HCT116 (cell line): ENCODE measurements around the gene SALL3. TPM values are rescaled to one million over a fixed set of nuclear protein-coding genes. Genes with fewer than 3 reads are reported as not detected.

ENCODE experiments used
- ATAC-seq: fragments of 200-7000 bp; cut with Tn5 transposase; 2 replicates; pipeline ENCODE4 v1.9.1; 2020; ENCODE audit warnings: mild to moderate bottlenecking, moderate library complexity
- BruUV-seq: library from RNA; stranded (reverse); fragments of 400-500 nt; replicated peaks from 2 replicates; lab custom pipeline; 2021; lab: Mats Ljungman, UMichigan
- CTCF ChIA-PET: fragments of 300-600 bp; sonication (Branson Sonifier 250); formaldehyde crosslinking; loops from one replicate; lab custom pipeline; 2021; ENCODE audit warnings: antibody characterized with exemption; lab: Charles Lee
- POLR2A ChIA-PET: fragments of 300-600, 350-600 bp; sonication (Branson Sonifier 250); formaldehyde crosslinking; loops from one replicate; lab custom pipeline; 2021; ENCODE audit warnings: antibody characterized with exemption; lab: Charles Lee
- RAD21 ChIA-PET, 2 experiments: fragments of 300-600 bp; sonication (Branson Sonifier 250); formaldehyde crosslinking; loops; one replicate each; lab custom pipeline; 2023; ENCODE audit warnings: low total read pairs in 2 of 2; ENCODE audit not compliant: uncharacterized antibody in 2 of 2, unreplicated experiment in 2 of 2, low non-redundant PET in 1 of 2; lab: Charles Lee
- DNase-seq: peaks from one replicate; pipeline ENCODE4 v3.0.0-alpha.2; 2010; ENCODE audit warnings: low read depth, low spot score
- H2AFZ ChIP-seq: fragments of 200-600 bp; shearing (Covaris generic), sonication (generic); 2 replicates; pipeline ENCODE4 v1.6.1; 2017; ENCODE audit warnings: low read depth, mixed run types, mixed read lengths, antibody characterized with exemption, low read length; ENCODE audit not compliant: poor library complexity, severe bottlenecking
- H3K27ac ChIP-seq: 2 replicates; pipeline ENCODE4 v1.5.1; 2012; ENCODE audit warnings: low read depth, low read length
- H3K27me3 ChIP-seq: fragments of 200-600 bp; sonication (generic); 2 replicates; pipeline ENCODE4 v1.6.1; 2016; ENCODE audit warnings: mixed run types, low read length, mixed read lengths; ENCODE audit not compliant: insufficient read depth
- H3K36me3 ChIP-seq, 2 experiments: fragments of 200-500 bp in 1 of 2; fragments of 200-600 bp in 1 of 2; sonication (Bioruptor generic) in 1 of 2; sonication (generic) in 1 of 2; 2 replicates each; pipeline versions ENCODE4 v1.5.1 to v1.6.1; 2014 to 2016; ENCODE audit warnings: low read length in 2 of 2, inconsistent platforms in 1 of 2, mixed read lengths in 1 of 2, mixed run types in 1 of 2; ENCODE audit not compliant: insufficient read depth in 2 of 2, control insufficient read depth in 1 of 2
- H3K4me1 ChIP-seq, 2 experiments: fragments of 200-600 bp in 1 of 2; sonication (generic) in 1 of 2; 2 replicates each; pipeline versions ENCODE4 v1.5.1 to v1.6.1; 2012 to 2017; ENCODE audit warnings: low read length in 2 of 2, inconsistent platforms in 1 of 2, mild to moderate bottlenecking in 1 of 2, mixed read lengths in 1 of 2, mixed run types in 1 of 2, moderate library complexity in 1 of 2; ENCODE audit not compliant: insufficient read depth in 2 of 2, control insufficient read depth in 1 of 2
- H3K4me2 ChIP-seq: fragments of 200-600 bp; sonication (generic); 2 replicates; pipeline ENCODE4 v1.6.1; 2017; ENCODE audit warnings: mixed run types, low read length, mixed read lengths
- H3K4me3 ChIP-seq, 2 experiments: fragments of 200-600 bp in 1 of 2; sonication (generic) in 1 of 2; replicated peaks in 1 of 2; 2 replicates each; pipeline ENCODE4 v1.5.1; 2011 to 2016; ENCODE audit warnings: low read length in 2 of 2, control low read depth in 1 of 2, low read depth in 1 of 2, mild to moderate bottlenecking in 1 of 2, mixed read lengths in 1 of 2, mixed run types in 1 of 2
- H3K79me2 ChIP-seq: fragments of 200-600 bp; sonication (generic); 2 replicates; pipeline ENCODE4 v1.6.1; 2017; ENCODE audit warnings: mild to moderate bottlenecking, mixed run types, low read length, moderate library complexity, mixed read lengths; ENCODE audit not compliant: insufficient read depth
- H3K9ac ChIP-seq: fragments of 200-600 bp; sonication (generic); 2 replicates; pipeline ENCODE4 v1.6.1; 2016; ENCODE audit warnings: low read length, mixed read lengths
- H3K9me2 ChIP-seq: fragments of 200-600 bp; sonication (generic), shearing (Covaris generic); 2 replicates; pipeline ENCODE4 v1.6.1; 2017; ENCODE audit warnings: mixed run types, mild to moderate bottlenecking, moderate library complexity; ENCODE audit not compliant: insufficient read depth
- H3K9me3 ChIP-seq, 2 experiments: fragments of 200-500 bp in 1 of 2; fragments of 200-600 bp in 1 of 2; sonication (Bioruptor generic) in 1 of 2; sonication (generic) in 1 of 2; 2 replicates each; pipeline ENCODE4 v1.6.1; 2014 to 2017; ENCODE audit warnings: low read length in 2 of 2, mixed read lengths in 2 of 2, inconsistent platforms in 1 of 2, low read depth in 1 of 2, mild to moderate bottlenecking in 1 of 2, mixed run types in 1 of 2, moderate library complexity in 1 of 2; ENCODE audit not compliant: control insufficient read depth in 1 of 2, insufficient read depth in 1 of 2
- H4K20me1 ChIP-seq: fragments of 200-600 bp; sonication (generic), shearing (Covaris generic); 2 replicates; pipeline ENCODE4 v1.6.1; 2017; ENCODE audit warnings: mixed run types, mild to moderate bottlenecking, moderate library complexity; ENCODE audit not compliant: insufficient read depth
- CEBPB ChIP-seq: IDR thresholded peaks from 2 replicates; pipeline ENCODE4 v1.6.1; 2012; ENCODE audit warnings: low read depth
- EGR1 ChIP-seq: IDR thresholded peaks from 2 replicates; pipeline ENCODE4 v1.6.1; 2012; ENCODE audit warnings: low read depth
- EZH2 ChIP-seq: fragments of 200-600 bp; sonication (generic); IDR thresholded peaks from 2 replicates; pipeline ENCODE4 v1.6.1; 2017; ENCODE audit warnings: antibody characterized with exemption, mixed run types
- FOSL1 ChIP-seq: IDR thresholded peaks from 2 replicates; pipeline ENCODE4 v1.6.1; 2012; ENCODE audit warnings: low read depth
- JUND ChIP-seq: IDR thresholded peaks from 2 replicates; pipeline ENCODE4 v1.6.1; 2012
- POLR2A ChIP-seq: IDR thresholded peaks from 2 replicates; pipeline ENCODE4 v1.7.0; 2011; ENCODE audit warnings: borderline replicate concordance; ENCODE audit not compliant: insufficient read depth, insufficient read length; ENCODE audit errors: extremely low read depth
- POLR2AphosphoS5 ChIP-seq: IDR thresholded peaks from 2 replicates; pipeline ENCODE4 v1.6.1; 2011; ENCODE audit warnings: mild to moderate bottlenecking, low read depth, low read length, moderate library complexity
- SIN3A ChIP-seq: IDR thresholded peaks from 2 replicates; pipeline ENCODE4 v1.6.1; 2012; ENCODE audit warnings: low read depth
- TCF7L2 ChIP-seq: IDR thresholded peaks from 2 replicates; pipeline ENCODE4 v1.7.0; 2011; ENCODE audit warnings: borderline replicate concordance, inconsistent platforms; ENCODE audit not compliant: insufficient read depth, insufficient read length; ENCODE audit errors: extremely low read depth
- ZNF274 ChIP-seq: fragments of 200-500 bp; sonication (Bioruptor generic); IDR thresholded peaks from 2 replicates; pipeline ENCODE4 v1.6.1; 2014; ENCODE audit warnings: mild to moderate bottlenecking, low read depth, low read length, inconsistent platforms
- intact Hi-C: fragments of 100-400 bp; cut with micrococcal nuclease; formaldehyde crosslinking; loops from 2 replicates; pipeline ENCODE4 v1.10.0; 2022
- total RNA-seq: library from RNA; stranded (reverse); gene quantifications from one replicate; pipeline ENCODE4 v1.2.1, GENCODE V29; 2021; ENCODE audit not compliant: unreplicated experiment
- TF ChIP-seq, protein P1 (sequence below), 3 experiments: fragments of 200-600 bp in 1 of 3; sonication (generic) in 1 of 3; IDR thresholded peaks in 2 of 3; conservative IDR thresholded peaks in 1 of 3; 2 replicates each; pipeline ENCODE4 v1.5.1; 2012 to 2017; ENCODE audit warnings: low read depth in 2 of 3, low read length in 2 of 3, antibody characterized with exemption in 1 of 3, borderline replicate concordance in 1 of 3, control low read depth in 1 of 3, mild to moderate bottlenecking in 1 of 3, mixed read lengths in 1 of 3, mixed run types in 1 of 3, moderate library complexity in 1 of 3; ENCODE audit not compliant: insufficient read depth in 1 of 3
- TF ChIP-seq, protein P2 (sequence below): IDR thresholded peaks from 2 replicates; pipeline ENCODE4 v1.6.1; 2011; ENCODE audit warnings: mild to moderate bottlenecking, low read length, moderate library complexity; ENCODE audit not compliant: insufficient replicate concordance; ENCODE audit errors: extremely low read depth
- TF ChIP-seq, protein P3 (sequence below): IDR thresholded peaks from 2 replicates; pipeline ENCODE4 v1.6.1; 2012

Gene SALL3
- total RNA-seq, 1 experiment from 2014 or later = not detected

GRCh38 chr18:79000997-79001396 is 21.4 kb downstream of the SALL3 start (continued):
- TF ChIP-seq, protein P1, sequence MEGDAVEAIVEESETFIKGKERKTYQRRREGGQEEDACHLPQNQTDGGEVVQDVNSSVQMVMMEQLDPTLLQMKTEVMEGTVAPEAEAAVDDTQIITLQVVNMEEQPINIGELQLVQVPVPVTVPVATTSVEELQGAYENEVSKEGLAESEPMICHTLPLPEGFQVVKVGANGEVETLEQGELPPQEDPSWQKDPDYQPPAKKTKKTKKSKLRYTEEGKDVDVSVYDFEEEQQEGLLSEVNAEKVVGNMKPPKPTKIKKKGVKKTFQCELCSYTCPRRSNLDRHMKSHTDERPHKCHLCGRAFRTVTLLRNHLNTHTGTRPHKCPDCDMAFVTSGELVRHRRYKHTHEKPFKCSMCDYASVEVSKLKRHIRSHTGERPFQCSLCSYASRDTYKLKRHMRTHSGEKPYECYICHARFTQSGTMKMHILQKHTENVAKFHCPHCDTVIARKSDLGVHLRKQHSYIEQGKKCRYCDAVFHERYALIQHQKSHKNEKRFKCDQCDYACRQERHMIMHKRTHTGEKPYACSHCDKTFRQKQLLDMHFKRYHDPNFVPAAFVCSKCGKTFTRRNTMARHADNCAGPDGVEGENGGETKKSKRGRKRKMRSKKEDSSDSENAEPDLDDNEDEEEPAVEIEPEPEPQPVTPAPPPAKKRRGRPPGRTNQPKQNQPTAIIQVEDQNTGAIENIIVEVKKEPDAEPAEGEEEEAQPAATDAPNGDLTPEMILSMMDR (IDR thresholded peaks at IDR 0.05 in 2 of 3, conservative IDR thresholded peaks at IDR 0.05 in 1 of 3; ENCODE audit: borderline replicate concordance in 1 of 3, insufficient read depth in 1 of 3, low read depth in 2 of 3, low read length in 2 of 3) = no peak
- TF ChIP-seq EGR1 (no peak), ZNF274 (no peak), POLR2AphosphoS5 (no peak), POLR2A (no peak)
- TF ChIP-seq, all 23 proteins: peak for 0

GRCh38 chr18:79005653-79006052 is 26.0 kb downstream of the SALL3 start:
- no peak overlapping the region for H3K4me2 ChIP-seq
- H3K36me3 ChIP-seq = no peaks in the 10 kb centered on the region
- H3K4me1 ChIP-seq = peaks cover 0 to 1% of the 10 kb centered on the region in 2 experiments; a peak in 1 of 4 replicates
- RAD21 ChIA-PET = no interaction called here
- no peak overlapping the region for H3K4me3 ChIP-seq
- no peaks in the 10 kb centered on the region for H3K9me2 ChIP-seq
- H3K9ac ChIP-seq = no peak overlapping the region
- CTCF ChIA-PET = no interaction called here
- peaks cover 13% of the 10 kb centered on the region for H3K27me3 ChIP-seq
- POLR2A ChIA-PET = no interaction called here
- intact Hi-C loops = no loop called here
- ATAC-seq = no peak
- DNase-seq = no peak
- no TSS peak for BruUV-seq
- no peaks in the 10 kb centered on the region for H4K20me1 ChIP-seq
- no peak overlapping the region for H2AFZ ChIP-seq
- H3K79me2 ChIP-seq = no peaks in the 10 kb centered on the region
- no peak overlapping the region for H3K27ac ChIP-seq
- H3K9me3 ChIP-seq = no peaks in the 10 kb centered on the region
- TF ChIP-seq, protein P2, sequence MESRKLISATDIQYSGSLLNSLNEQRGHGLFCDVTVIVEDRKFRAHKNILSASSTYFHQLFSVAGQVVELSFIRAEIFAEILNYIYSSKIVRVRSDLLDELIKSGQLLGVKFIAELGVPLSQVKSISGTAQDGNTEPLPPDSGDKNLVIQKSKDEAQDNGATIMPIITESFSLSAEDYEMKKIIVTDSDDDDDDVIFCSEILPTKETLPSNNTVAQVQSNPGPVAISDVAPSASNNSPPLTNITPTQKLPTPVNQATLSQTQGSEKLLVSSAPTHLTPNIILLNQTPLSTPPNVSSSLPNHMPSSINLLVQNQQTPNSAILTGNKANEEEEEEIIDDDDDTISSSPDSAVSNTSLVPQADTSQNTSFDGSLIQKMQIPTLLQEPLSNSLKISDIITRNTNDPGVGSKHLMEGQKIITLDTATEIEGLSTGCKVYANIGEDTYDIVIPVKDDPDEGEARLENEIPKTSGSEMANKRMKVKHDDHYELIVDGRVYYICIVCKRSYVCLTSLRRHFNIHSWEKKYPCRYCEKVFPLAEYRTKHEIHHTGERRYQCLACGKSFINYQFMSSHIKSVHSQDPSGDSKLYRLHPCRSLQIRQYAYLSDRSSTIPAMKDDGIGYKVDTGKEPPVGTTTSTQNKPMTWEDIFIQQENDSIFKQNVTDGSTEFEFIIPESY = no peak
- TF ChIP-seq EGR1 (no peak), EZH2 (no peak), SIN3A (no peak), POLR2AphosphoS5 (no peak), CEBPB (no peak), FOSL1 (no peak), JUND (no peak), TCF7L2 (no peak)
- TF ChIP-seq, protein P3, sequence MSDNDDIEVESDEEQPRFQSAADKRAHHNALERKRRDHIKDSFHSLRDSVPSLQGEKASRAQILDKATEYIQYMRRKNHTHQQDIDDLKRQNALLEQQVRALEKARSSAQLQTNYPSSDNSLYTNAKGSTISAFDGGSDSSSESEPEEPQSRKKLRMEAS = no peak
